ENCODE measurements around the gene THSD7A. TPM values are rescaled to one million over a fixed set of nuclear protein-coding genes. Genes with fewer than 3 reads are reported as not detected.

THSD7A gene
- total and polyA plus RNA-seq, 10 of the 15 experiments (the other 5 are each of a cell fraction or from before 2014, with no cell fraction given), result 0.03 to 0.09 (median 0.03) TPM; not detected in 7

DNA sequence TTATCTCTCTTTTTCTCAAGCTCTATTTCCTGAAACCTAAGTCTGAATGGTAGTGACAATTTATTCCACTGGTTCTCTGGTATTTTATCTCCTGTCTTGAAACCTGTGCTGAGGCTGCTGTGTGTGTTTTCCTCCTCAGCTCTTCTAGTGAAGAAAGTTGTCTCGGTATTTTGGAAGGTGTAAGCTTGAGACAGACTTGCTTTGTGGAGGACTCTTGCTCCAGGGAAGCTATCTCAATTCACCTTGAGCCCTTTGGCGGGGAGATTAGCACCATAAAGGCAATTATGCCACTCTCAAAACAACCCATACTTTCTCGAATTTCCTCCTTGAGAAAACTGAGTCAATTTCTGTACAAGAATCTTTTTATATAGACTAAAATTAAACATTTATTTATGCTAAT, 141.6 kb downstream of the THSD7A start (continued):
- no peak for TF ChIP-seq HDGF (IDR thresholded peaks at IDR 0.05)
- no peak for TF ChIP-seq PML (IDR thresholded peaks at IDR 0.05; ENCODE audit: low read length)
- TF ChIP-seq, protein P1, sequence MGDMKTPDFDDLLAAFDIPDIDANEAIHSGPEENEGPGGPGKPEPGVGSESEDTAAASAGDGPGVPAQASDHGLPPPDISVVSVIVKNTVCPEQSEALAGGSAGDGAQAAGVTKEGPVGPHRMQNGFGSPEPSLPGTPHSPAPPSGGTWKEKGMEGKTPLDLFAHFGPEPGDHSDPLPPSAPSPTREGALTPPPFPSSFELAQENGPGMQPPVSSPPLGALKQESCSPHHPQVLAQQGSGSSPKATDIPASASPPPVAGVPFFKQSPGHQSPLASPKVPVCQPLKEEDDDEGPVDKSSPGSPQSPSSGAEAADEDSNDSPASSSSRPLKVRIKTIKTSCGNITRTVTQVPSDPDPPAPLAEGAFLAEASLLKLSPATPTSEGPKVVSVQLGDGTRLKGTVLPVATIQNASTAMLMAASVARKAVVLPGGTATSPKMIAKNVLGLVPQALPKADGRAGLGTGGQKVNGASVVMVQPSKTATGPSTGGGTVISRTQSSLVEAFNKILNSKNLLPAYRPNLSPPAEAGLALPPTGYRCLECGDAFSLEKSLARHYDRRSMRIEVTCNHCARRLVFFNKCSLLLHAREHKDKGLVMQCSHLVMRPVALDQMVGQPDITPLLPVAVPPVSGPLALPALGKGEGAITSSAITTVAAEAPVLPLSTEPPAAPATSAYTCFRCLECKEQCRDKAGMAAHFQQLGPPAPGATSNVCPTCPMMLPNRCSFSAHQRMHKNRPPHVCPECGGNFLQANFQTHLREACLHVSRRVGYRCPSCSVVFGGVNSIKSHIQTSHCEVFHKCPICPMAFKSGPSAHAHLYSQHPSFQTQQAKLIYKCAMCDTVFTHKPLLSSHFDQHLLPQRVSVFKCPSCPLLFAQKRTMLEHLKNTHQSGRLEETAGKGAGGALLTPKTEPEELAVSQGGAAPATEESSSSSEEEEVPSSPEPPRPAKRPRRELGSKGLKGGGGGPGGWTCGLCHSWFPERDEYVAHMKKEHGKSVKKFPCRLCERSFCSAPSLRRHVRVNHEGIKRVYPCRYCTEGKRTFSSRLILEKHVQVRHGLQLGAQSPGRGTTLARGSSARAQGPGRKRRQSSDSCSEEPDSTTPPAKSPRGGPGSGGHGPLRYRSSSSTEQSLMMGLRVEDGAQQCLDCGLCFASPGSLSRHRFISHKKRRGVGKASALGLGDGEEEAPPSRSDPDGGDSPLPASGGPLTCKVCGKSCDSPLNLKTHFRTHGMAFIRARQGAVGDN (IDR thresholded peaks at IDR 0.05), result no peak
- TF ChIP-seq RCOR1 (conservative IDR thresholded peaks at IDR 0.05; ENCODE audit: low read depth, low read length), result no peak
- TF ChIP-seq FOXM1 (IDR thresholded peaks at IDR 0.05; ENCODE audit: low read depth, low read length), result no peak
- TF ChIP-seq PAX8 (IDR thresholded peaks at IDR 0.05), result no peak
- no peak for TF ChIP-seq NR2F1 (conservative IDR thresholded peaks at IDR 0.05)

- ChIA-PET RAD21 (ENCODE audit: unreplicated experiment) (no interaction called here), SMC1A (ENCODE audit: uncharacterized antibody, unreplicated experiment) (no interaction called here), POLR2A (interaction anchor here (0.8 kb wide), 1 partner anchor 59 kb away, joined by 3 read pairs; no protein-coding TSS in a partner anchor), CTCF (no interaction called here)
- Histone ChIP-seq H3K4me2 (ENCODE audit: control insufficient read depth, insufficient read depth) (no peak overlapping the region), H3K79me2 (ENCODE audit: control insufficient read depth, insufficient read depth, low read length) (no peaks in the 10 kb centered on the region), H3K9ac (ENCODE audit: control insufficient read depth, insufficient read depth, low read length) (no peak overlapping the region), H3K27me3 (replicated peaks in 1 of 2; ENCODE audit: control insufficient read depth in 2 of 2, insufficient read depth in 2 of 2, low read length in 1 of 2) (no peaks in the 10 kb centered on the region), H2AFZ (ENCODE audit: control insufficient read depth, low read depth, low read length) (no peak overlapping the region), H3K4me3 (no peak overlapping the region), H3K4me1 (ENCODE audit: control insufficient read depth, insufficient read depth, low read length) (no peaks in the 10 kb centered on the region), H3K36me3 (ENCODE audit: control insufficient read depth in 2 of 2, insufficient read depth in 2 of 2, low read length in 1 of 2) (no peaks in the 10 kb centered on the region), H3K27ac (ENCODE audit: control insufficient read depth, insufficient read depth) (no peak overlapping the region), H3K9me3 (replicated peaks; ENCODE audit: control insufficient read depth, insufficient read depth, low read length) (no peaks in the 10 kb centered on the region), H4K20me1 (ENCODE audit: control insufficient read depth, insufficient read depth) (no peaks in the 10 kb centered on the region)
- FAIRE-seq (no peak), DNase-seq (ENCODE audit: low read depth, low spot score) (no peak), ATAC-seq (peak; percentile 21; the same call in 1 of the 3 replicates)
- BruUV-seq (replicated peaks), result no TSS peak
- 5% methylated on average over 2 of the region's 2 CpGs for WGBS (ENCODE audit: insufficient coverage, insufficient replicate concordance, low lambda C conversion rate, missing lambda C conversion rate)
- in situ Hi-C loops (cut with MboI), result no loop called here
- intact Hi-C loops (cut with micrococcal nuclease; ENCODE audit: unreplicated experiment), result no loop called here
- TF ChIP-seq SREBF2 (IDR thresholded peaks at IDR 0.05; ENCODE audit: low read length) (no peak), IRF5 (IDR thresholded peaks at IDR 0.05; ENCODE audit: borderline replicate concordance) (no peak), TARDBP (IDR thresholded peaks at IDR 0.05; ENCODE audit: borderline replicate concordance) (no peak), NFYA (IDR thresholded peaks at IDR 0.05; ENCODE audit: borderline replicate concordance, low read depth, low read length) (no peak), EGR1 (IDR thresholded peaks at IDR 0.05; ENCODE audit: borderline replicate concordance in 1 of 2, low read depth in 2 of 2, low read length in 2 of 2) (no peak), EZH2 (IDR thresholded peaks at IDR 0.05; ENCODE audit: borderline replicate concordance, control insufficient read depth, low read depth, low read length) (no peak), ZNF217 (IDR thresholded peaks at IDR 0.05) (no peak), LARP7 (IDR thresholded peaks at IDR 0.05) (no peak), SMARCA5 (IDR thresholded peaks at IDR 0.05) (no peak), HCFC1 (IDR thresholded peaks at IDR 0.05; ENCODE audit: low read length) (no peak), ESRRA (IDR thresholded peaks at IDR 0.05; ENCODE audit: low read length) (no peak), MEF2A (IDR thresholded peaks at IDR 0.05; ENCODE audit: insufficient read depth, low read depth, low read length) (no peak), NR2C1 (IDR thresholded peaks at IDR 0.05) (no peak)
- TF ChIP-seq, protein P2, sequence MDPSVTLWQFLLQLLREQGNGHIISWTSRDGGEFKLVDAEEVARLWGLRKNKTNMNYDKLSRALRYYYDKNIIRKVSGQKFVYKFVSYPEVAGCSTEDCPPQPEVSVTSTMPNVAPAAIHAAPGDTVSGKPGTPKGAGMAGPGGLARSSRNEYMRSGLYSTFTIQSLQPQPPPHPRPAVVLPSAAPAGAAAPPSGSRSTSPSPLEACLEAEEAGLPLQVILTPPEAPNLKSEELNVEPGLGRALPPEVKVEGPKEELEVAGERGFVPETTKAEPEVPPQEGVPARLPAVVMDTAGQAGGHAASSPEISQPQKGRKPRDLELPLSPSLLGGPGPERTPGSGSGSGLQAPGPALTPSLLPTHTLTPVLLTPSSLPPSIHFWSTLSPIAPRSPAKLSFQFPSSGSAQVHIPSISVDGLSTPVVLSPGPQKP (IDR thresholded peaks at IDR 0.05; ENCODE audit: low read depth, low read length), result no peak
Observed at GRCh38 chr7:11689096-11689495, 142.9 kb downstream of the THSD7A start.
